Gastroesophageal sphincter (tissue), 3 donors: ENCODE measurements around the gene NTNG2.

Source experiments
- CTCF ChIP-seq, 4 experiments: fragments of 200-600 bp in 2 of 4; fragments of 450-650 bp in 2 of 4; sonication (generic) in 1 of 4; IDR thresholded peaks; one replicate each; pipeline ENCODE4 v1.5.1; 2017 to 2019; ENCODE audit warnings: antibody characterized with exemption in 4 of 4, mild to moderate bottlenecking in 2 of 4, moderate library complexity in 2 of 4
- EP300 ChIP-seq: sonication (generic); formaldehyde crosslinking; IDR thresholded peaks from one replicate; pipeline ENCODE4 v1.6.1; 2017; ENCODE audit warnings: antibody characterized with exemption, mild to moderate bottlenecking
- POLR2A ChIP-seq, 2 donors: fragments of 450-650 bp; IDR thresholded peaks; one replicate each; pipeline ENCODE4 v1.6.1; 2017; ENCODE audit warnings: antibody characterized with exemption in 2 of 2, mild to moderate bottlenecking in 2 of 2, moderate library complexity in 1 of 2

DNA sequence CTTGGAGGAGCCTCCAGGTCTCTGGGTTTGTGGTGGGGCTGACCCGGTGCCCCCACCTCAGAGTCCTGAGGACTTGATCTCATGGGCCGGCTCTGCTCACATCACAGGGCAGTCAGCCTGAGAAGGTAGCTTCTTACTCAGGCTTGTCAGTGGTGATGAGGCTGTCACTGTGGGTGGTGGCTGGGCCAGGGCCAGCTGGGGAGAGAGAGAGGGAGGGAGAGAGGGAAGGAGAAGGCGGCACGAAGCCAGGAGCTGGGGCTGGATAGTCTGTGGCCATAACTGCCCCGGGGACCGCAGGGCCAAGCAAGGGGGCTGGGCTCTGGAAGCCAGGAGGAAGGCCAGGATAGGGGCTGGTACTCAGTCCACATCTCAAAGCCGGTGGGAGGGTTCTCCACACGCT lies 6.5 kb downstream of the NTNG2 start:
- TF ChIP-seq CTCF (IDR thresholded peaks at IDR 0.05) (no peak), POLR2A (IDR thresholded peaks at IDR 0.05) (no peak), EP300 (no peak)
